Erythroblast (primary cell): Measurements from ENCODE around the gene AOPEP.

Experiments
- GATA1 ChIP-seq: IDR thresholded peaks from 2 replicates; pipeline ENCODE4 v1.6.1; 2011; ENCODE audit warnings: low read depth, mild to moderate bottlenecking, control low read depth, low read length, moderate library complexity
- POLR2A ChIP-seq: IDR thresholded peaks from 2 replicates; pipeline ENCODE4 v1.6.1; 2011; ENCODE audit warnings: mild to moderate bottlenecking, low read length

DNA sequence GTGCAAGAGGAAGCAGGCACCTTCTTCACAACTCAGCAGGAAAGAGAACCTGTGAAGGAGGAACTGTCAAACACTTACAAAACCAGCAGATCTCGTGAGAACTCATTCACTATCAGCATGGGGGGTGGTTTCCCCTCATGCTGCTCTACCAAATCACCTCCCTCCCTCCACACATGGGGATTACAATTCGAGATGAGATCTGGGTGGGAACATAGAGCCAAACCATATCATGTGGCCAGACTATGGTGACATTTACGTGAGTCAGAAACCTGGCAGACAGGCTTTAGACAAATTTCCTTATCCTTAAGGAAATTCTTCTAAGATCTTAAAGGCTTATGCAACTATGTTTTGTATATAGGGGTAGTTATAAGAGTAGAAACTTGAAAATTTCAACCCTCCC lies 8.7 kb upstream of the AOPEP start:
- TF ChIP-seq POLR2A: no peak
- no peak for TF ChIP-seq GATA1
